Astrocyte of the spinal cord (primary cell): Measurements from ENCODE around the gene HS6ST3.

Experiments used
- DNase-seq: peaks from one replicate; pipeline ENCODE4 v3.0.0; 2011; ENCODE audit warnings: low read depth, low spot score
- H3K4me3 ChIP-seq: 2 replicates; pipeline ENCODE4 v1.5.1; 2011; ENCODE audit warnings: low read depth, mild to moderate bottlenecking, low read length, moderate library complexity
- in situ Hi-C: cut with HindIII; loops from 2 replicates; pipeline ENCODE4 v1.10.0; 2017; ENCODE audit warnings: low sequenced_read_pairs
- TF ChIP-seq, protein P1 (sequence below): IDR thresholded peaks from 2 replicates; pipeline ENCODE4 v1.5.1; 2012; ENCODE audit warnings: low read depth, mild to moderate bottlenecking, low read length, inconsistent platforms

The HS6ST3 gene

DNA sequence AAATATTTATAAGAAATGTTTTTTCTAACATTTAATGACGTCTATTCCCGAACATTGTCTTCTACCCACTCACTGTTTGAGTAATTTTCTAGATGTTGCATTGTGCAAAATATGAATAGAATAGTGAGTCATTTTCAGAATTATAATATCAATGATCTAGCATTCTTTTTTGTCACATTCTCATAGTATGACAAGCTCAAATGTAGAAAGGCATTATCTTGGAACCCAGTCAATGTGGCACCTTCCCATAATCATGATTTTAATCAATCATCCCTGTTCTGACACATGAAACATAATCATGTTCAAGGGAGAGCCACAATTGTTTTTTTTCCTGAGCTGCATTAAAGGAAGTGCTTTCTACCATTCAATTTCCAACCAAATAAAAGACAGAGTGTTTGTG is 638.6 kb downstream of the HS6ST3 start:
- DNase-seq = no peak
- no peak overlapping the region for H3K4me3 ChIP-seq
- in situ Hi-C loops = no loop called here
- TF ChIP-seq, protein P1, sequence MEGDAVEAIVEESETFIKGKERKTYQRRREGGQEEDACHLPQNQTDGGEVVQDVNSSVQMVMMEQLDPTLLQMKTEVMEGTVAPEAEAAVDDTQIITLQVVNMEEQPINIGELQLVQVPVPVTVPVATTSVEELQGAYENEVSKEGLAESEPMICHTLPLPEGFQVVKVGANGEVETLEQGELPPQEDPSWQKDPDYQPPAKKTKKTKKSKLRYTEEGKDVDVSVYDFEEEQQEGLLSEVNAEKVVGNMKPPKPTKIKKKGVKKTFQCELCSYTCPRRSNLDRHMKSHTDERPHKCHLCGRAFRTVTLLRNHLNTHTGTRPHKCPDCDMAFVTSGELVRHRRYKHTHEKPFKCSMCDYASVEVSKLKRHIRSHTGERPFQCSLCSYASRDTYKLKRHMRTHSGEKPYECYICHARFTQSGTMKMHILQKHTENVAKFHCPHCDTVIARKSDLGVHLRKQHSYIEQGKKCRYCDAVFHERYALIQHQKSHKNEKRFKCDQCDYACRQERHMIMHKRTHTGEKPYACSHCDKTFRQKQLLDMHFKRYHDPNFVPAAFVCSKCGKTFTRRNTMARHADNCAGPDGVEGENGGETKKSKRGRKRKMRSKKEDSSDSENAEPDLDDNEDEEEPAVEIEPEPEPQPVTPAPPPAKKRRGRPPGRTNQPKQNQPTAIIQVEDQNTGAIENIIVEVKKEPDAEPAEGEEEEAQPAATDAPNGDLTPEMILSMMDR = no peak

- in situ Hi-C loops = no loop called here
- no peak overlapping the region for H3K4me3 ChIP-seq
- TF ChIP-seq, protein P1 = no peak
- no peak for DNase-seq
Measured at GRCh38 chr13:96730676-96731075, 640.8 kb downstream of the HS6ST3 start.

DNA sequence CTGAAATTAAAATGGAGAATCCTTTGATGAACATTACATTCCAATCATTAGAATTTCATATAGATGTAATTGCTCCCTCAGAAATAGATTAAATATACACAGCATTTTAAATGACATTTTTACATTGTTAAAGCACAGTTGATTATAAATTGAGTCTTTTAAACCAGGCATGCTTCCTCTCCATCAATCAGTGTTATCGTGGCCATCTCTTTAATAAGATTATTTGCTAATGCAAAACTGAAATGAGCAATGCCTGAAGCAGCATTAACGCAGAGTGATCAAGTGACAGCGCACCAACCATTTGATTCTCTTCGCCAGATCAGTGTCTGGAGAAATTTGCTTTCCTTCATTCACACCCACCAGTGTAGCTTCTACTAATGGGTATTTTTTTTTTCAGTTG is 644.6 kb downstream of the HS6ST3 start:
- in situ Hi-C loops = no loop called here
- DNase-seq = no peak
- TF ChIP-seq, protein P1 = no peak
- H3K4me3 ChIP-seq = no peak overlapping the region

DNA sequence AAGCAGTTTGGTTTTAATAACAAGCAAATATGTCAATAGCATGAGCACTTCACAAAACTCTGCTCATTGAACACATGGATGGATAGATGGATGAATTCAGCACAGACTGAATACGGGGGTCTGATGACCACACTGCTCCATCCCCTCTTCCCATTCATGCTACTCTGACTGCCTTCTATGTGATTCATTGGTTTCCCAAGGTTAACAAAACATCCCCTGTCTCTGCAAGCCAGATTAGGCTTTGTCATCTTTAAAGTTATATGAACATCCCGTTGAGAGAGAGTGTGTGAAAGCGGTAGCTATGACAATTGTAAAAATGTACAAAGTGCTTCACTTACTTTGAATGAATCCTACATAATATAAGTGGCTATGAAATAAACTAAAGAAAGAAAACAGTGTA is 651.9 kb downstream of the HS6ST3 start:
- in situ Hi-C loops = no loop called here

GRCh38 chr13:96743296-96744089 is 653.6 kb downstream of the HS6ST3 start:
- no peak overlapping the region for H3K4me3 ChIP-seq
- DNase-seq = no peak
- in situ Hi-C loops = no loop called here
- TF ChIP-seq, protein P1 = no peak

More for the DNA sequence above, 651.9 kb downstream of the HS6ST3 start:
- no peak for DNase-seq
- TF ChIP-seq, protein P1 = no peak
- H3K4me3 ChIP-seq = no peak overlapping the region

GRCh38 chr13:96744367-96745331 is 654.7 kb downstream of the HS6ST3 start:
- no peak overlapping the region for H3K4me3 ChIP-seq
- no peak for DNase-seq
- in situ Hi-C loops = no loop called here
- TF ChIP-seq, protein P1 = no peak
